HG03378 (cell line): ENCODE data around the gene GOLGA8M.
A peak's percentile ranks its signal among the peaks of the same experiment; 100 is the strongest.
"Not testable (repeated sequence)": the region's sequence is repeated elsewhere in the genome, so short reads cannot be mapped to it uniquely, and the experiment has no call there.

Source experiments
- ATAC-seq: cut with Tn5 transposase; IDR thresholded peaks from one replicate; pipeline ENCODE4 v1.9.1; 2021; ENCODE audit warnings: mild to moderate bottlenecking, moderate library complexity; ENCODE audit not compliant: unreplicated experiment

The GOLGA8M gene, protein sequence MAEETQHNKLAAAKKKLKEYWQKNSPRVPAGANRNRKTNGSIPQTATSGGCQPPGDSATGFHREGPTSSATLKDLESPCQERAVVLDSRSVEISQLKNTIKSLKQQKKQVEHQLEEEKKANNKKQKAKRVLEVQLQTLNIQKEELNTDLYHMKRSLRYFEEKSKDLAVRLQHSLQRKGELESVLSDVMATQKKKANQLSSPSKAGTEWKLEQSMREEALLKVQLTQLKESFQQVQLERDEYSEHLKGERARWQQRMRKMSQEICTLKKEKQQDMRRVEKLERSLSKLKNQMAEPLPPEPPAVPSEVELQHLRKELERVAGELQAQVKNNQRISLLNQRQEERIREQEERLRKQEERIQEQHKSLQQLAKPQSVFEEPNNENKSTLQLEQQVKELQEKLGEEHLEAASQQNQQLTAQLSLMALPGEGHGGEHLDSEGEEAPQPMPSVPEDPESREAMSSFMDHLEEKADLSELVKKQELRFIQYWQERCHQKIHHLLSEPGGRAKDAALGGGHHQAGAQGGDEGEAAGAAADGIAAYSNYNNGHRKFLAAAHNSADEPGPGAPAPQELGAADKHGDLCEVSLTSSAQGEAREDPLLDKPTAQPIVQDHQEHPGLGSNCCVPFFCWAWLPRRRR

GRCh38 chr15:28712270-28712669, at the start of gene GOLGA8M:
Gene GOLGA8M, minus strand, starts transcription at chr15:28712421. Its CDS starts 98 bp downstream, at chr15:28712323.
- ATAC-seq = not testable (repeated sequence)

DNA sequence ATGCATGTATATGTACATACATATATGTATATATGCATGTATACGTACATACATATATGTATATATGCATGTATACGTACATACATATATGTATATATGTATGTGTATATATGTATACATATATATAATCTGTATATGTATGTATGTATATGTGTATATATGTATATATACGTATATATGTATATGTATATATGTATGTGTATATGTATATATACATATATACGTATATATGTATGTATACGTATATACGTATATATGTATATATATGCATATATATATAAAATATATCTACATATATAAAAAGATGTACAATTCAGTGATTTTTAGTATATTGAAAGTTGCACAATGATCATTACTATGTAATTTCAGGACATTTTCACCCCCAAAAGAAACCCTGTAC, 30.7 kb upstream of the GOLGA8M start:
- ATAC-seq = not testable (repeated sequence)

GRCh38 chr15:28738590-28739292, 26.5 kb upstream of the GOLGA8M start:
- peak; percentile 73 for ATAC-seq

GRCh38 chr15:28738200-28738561, 26.0 kb upstream of the GOLGA8M start:
- ATAC-seq = not testable (repeated sequence)

GRCh38 chr15:28737521-28738199, 25.4 kb upstream of the GOLGA8M start:
- ATAC-seq = not testable (repeated sequence)

GRCh38 chr15:28728061-28728460, 15.8 kb upstream of the GOLGA8M start:
- ATAC-seq = not testable (repeated sequence)

DNA sequence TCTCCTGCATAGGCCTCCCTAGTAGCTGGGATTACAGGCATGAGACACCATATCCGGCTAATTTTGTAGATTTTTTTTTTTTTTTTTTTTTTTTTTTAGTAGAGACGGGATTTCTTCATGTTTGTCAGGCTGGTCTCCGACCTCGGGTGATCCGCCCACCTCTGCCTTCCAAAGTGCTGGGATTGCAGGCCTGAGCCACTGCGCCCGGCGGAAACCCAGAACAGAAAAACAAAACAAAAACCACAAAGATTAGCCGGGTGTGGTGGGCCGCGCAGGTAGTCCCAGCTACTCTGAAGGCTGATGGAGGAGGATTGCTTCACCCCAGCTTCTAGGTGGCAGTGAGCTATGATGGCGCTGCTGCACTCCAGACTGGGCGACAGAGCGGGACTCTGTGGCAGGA, 14.8 kb upstream of the GOLGA8M start:
- ATAC-seq = not testable (repeated sequence)

DNA sequence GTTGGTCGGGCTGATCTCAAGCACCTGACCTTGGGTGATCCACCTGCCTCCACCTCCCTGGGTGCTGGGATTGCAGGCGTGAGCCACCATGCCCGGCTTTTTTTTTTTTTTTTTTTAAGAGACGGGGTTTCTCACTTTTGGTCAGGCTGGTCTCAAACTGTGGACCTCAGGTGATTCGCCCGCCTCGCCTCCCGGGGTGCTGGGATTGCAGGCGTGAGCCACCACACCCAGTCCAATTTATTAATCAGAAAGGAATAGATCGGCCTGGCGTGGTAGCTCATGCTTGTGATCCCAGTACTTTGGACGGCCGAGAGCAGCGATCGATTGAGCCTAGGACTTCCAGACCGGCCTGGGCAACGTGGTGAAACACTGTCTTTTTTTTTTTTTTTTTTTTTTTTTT, 13.9 kb upstream of the GOLGA8M start:
- ATAC-seq = no peak

- ATAC-seq = no peak
Observed at GRCh38 chr15:28725556-28725955, 13.3 kb upstream of the GOLGA8M start.

DNA sequence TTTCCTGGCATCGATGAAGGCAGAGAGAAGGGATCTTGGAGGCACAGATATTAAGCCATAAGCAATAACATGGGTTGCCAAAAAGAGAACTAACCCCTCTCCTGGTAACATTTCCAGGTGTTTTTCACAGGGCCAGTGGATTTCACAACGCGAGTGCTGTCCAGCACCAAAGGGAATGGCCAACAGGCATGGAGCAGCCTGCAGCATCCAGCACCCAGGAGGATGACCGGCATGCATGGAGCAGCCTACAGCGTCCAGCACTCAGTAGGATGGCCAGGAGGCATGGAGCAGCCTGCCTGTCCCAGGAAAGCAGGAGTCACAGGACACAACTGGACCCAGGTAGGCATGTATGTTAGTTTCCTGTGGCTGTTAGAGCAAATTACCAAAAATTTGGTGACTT, 11.8 kb upstream of the GOLGA8M start:
- ATAC-seq = not testable (repeated sequence)

- not testable (repeated sequence) for ATAC-seq
Observed at GRCh38 chr15:28719626-28720025, 7.4 kb upstream of the GOLGA8M start.

- not testable (repeated sequence) for ATAC-seq
Observed at GRCh38 chr15:28718576-28718975, 6.4 kb upstream of the GOLGA8M start.

DNA sequence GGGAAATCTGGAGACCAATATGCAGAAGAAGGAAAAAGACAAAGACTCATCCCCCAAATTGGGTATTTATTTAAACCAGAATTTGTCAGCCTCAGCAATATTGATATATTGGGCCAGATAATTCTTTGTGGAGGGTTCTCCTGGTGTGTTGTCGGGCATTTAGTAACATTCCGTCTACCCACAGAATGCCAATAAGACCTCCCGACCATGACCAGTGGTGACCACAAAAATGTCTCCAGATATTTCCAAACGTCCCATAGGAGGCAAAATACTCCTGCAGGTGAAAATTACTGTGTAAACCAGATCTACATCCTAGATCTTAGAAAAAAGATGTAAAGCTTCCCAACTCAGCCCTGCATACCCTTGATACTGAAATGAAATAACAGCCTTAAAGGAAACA, 2.0 kb upstream of the GOLGA8M start:
- not testable (repeated sequence) for ATAC-seq

DNA sequence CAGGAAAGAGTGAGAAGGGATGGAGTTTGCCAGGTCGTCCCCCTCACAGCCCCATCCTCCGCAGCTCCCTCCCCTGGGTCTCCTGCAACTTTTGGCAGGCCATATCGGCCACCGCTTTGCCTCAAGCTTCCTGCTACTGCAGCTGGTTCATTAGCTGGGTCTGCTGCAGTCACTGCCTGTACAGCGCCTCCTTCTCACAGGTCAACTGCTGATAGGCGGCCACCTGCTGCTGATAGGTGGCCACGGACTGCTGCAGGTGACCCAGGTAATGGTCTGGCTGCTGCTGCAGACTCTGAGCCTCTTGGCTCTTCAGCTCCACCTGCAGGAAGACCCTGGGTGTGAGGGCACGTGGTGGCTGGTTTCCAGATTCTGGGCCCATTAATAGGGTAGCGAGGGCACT, 8.3 kb downstream of the GOLGA8M start:
- not testable (repeated sequence) for ATAC-seq

GRCh38 chr15:28702427-28702826, 9.8 kb downstream of the GOLGA8M start:
- ATAC-seq = not testable (repeated sequence)

- not testable (repeated sequence) for ATAC-seq
Observed at GRCh38 chr15:28694006-28694751, 18.0 kb downstream of the GOLGA8M start.

DNA sequence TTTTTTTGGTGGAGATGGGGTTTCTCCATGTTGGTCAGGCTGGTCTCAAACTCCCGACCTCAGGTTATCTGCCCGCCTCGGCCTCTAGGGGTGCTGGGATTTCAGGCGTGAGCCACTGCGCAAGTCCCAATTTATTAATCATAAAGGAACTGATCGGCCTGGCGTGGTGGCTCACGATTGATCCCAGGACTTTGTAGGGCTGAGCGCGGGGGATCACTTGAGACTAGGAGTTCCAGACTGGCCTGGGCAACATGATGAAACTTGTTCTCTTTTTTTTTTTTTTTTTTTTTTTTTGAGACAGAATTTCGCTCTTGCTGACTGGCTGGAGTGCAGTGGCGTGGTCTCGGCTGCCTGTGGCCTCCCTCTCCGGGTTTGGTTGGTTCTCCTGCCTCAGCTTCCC, 19.2 kb downstream of the GOLGA8M start:
- not testable (repeated sequence) for ATAC-seq

DNA sequence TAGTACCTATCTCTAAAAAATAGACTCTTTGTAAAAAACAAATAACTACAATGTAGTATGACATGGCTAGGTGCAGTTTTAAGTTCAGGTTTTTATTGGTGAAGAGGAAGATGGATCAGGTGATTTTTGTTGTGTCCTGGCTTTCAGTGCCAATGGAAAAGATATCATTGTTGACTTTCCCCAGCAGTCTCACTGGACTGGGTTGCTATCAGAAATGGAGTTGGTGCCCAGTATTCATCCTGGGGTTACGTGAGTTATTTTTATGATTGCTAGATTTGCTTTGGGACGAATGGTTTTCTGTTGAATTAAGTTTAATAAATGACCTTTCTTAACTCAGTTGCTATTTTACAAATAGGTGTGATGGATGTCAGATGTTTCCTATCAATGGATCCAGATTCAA, 38.7 kb downstream of the GOLGA8M start:
- not testable (repeated sequence) for ATAC-seq

DNA sequence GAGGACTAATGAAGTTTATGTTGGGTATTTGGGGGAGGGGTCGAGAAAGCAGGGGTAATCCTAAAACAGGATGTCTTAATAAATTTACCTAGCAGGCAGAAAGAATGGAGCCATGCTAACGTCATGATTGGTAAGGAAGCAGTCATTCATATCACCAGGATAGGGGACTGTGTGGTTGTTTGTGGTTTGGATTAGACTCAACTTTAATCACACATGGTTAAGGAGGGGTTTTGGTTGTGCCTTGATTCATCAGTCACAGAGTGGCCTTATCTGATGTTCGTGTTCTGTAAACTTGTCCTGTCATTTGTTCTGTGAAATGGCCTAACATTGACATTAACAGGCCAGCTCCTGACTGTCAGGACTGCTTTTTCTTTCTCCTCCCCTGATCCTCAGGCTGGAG, 40.1 kb downstream of the GOLGA8M start:
- ATAC-seq = not testable (repeated sequence)

DNA sequence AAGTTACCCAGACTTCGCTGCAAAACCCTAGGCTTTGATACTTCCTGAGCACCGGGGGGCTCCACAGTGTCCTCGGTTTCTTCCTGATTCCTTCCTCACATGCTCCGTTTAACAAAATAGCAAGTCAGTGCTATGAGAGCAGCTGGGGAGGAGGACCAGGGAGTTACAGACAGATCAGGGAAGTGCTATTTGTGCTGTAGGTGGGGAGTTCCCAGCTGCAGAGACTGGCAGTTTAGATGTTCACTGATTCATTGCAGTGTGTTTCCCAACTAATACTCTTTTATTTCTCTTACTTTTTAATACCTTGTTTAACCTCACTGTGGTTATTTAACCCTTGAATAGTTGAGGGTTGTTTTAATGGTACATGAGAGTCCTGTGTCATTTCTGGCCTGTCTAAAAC, 45.8 kb downstream of the GOLGA8M start:
- ATAC-seq = not testable (repeated sequence)
